GDM1 (cell line): ENCODE data around the gene IKZF1.
"Not testable (repeated sequence)": the region's sequence is repeated elsewhere in the genome, so short reads cannot be mapped to it uniquely, and the experiment has no call there.

Experiments
- DNase-seq: peaks from one replicate; lab custom pipeline; 2025; lab: John Stamatoyannopoulos, UW

IKZF1 gene

DNA sequence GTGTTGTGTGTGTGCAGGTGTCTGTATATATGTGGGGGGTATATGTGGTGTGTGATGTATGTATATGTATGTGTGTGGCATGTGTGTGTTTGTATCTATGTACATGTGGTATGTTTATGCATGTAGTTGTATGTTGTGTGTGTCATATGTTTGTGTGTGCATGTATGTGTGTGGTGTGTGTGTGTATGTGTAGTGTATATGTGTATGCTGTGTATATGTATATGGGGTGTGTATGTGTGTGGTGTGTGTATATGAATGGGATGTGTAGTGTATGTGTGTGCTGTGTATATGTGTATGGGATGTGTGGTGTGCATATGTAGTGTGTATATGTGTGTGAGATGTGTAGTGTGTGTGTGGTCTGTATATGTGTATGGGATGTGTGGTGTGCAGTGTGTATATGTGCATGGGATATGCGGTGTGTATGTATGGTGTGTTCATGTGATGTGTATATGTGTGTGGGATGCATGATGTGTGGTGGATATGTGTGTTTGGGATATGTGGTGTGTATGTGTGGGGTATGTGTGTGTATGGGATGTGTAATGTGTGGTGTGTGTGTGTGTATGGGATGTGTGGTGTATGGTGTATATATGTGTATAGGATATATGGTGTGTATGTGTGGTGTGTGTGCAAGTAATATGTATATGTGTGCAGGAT is 30.0 kb downstream of the IKZF1 start:
- DNase-seq: no peak

- DNase-seq: no peak
Observed at GRCh38 chr7:50335230-50335794, 30.8 kb downstream of the IKZF1 start.

- DNase-seq: no peak
Observed at GRCh38 chr7:50335795-50336754, 31.6 kb downstream of the IKZF1 start.

DNA sequence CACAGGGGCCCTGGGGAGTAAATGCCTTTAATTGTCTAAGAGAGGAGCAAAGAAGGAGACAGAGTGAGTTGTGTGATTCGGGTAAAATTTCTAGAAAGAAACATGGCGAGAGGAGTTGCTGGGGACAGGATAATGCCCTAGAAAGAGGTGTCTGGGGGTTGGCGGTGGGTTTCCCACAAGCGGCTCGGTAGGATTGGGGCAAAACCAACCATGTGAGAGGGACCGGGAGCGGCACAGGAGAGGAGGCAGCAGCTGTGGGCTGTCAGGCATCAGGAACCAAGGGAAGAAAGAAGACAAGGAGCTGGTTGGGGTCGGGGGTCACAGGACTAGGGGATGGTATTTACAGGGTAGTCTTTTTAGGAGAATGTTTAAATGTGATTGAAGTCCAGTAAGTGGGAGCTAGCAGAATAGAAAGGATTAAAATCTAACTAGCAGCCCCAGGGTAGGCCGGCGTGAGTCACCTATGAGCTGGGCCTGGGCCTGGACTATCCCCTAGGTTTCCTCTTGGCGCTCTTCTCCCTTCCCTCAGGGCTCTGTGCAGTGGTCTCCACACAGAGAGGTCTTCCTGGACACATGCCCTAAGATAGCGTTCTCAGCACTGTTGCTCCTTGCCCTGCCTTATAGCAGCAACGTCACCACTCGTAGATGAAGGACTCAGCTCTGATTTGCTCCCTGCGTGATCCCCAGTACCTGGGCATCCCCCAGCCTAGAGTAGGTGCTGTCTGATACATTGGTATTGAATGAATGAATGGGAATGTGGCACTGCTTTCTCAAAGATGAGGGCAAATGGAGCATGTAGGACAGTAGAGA is 32.6 kb downstream of the IKZF1 start:
- DNase-seq: no peak

GRCh38 chr7:50339472-50339871 is 35.0 kb downstream of the IKZF1 start:
- DNase-seq: not testable (repeated sequence)

- DNase-seq: no peak
Observed at GRCh38 chr7:50339990-50340500, 35.5 kb downstream of the IKZF1 start.

- no peak for DNase-seq
Observed at GRCh38 chr7:50341724-50342123, 37.2 kb downstream of the IKZF1 start.

- no peak for DNase-seq
Observed at GRCh38 chr7:50342616-50343114, 38.1 kb downstream of the IKZF1 start.

DNA sequence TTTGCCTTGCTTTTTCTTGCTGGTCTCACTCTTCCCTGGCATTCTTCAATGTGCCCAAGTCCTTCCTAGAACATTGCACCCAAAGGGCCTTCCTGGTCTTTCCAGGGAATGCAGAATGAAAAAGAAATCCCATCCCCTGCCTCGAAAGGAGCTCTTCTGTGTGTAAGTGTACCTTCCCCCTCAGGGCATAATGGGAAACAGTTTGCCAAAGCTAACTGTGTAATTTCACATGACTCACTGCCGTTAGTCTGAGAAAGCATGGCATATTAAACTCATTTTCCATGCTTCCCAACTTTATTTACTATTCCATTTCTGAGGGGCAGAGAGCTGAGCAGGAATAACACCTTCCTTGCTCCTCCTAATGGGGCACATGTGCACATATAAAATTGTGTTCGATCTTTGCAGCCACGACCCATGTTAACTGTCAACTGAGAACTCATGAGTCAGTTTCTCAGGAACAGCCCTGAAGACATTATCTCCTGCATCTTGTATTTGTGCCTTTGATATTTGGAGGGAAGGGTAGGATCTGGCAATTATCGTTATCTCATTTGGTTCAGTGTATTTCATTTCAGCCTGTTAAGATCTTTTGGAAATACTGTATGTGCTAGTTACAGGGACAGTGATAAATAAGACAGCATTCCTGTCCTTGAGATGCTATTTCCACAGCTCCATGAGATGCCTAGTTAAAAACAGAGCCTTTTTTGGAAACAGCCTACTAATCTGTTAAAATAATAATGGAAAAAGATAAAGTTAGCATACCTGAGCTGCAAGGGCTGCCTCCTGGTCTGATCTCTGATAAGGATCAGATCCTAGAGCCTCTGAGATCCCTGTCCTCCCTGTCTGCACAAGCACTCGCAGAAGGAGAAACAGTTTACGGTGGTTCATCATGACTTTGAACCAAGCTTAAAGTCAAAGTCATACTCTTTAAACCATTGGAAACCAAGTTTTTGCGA is 42.3 kb downstream of the IKZF1 start:
- no peak for DNase-seq

GRCh38 chr7:50347693-50348092 is 43.2 kb downstream of the IKZF1 start:
- DNase-seq: no peak

DNA sequence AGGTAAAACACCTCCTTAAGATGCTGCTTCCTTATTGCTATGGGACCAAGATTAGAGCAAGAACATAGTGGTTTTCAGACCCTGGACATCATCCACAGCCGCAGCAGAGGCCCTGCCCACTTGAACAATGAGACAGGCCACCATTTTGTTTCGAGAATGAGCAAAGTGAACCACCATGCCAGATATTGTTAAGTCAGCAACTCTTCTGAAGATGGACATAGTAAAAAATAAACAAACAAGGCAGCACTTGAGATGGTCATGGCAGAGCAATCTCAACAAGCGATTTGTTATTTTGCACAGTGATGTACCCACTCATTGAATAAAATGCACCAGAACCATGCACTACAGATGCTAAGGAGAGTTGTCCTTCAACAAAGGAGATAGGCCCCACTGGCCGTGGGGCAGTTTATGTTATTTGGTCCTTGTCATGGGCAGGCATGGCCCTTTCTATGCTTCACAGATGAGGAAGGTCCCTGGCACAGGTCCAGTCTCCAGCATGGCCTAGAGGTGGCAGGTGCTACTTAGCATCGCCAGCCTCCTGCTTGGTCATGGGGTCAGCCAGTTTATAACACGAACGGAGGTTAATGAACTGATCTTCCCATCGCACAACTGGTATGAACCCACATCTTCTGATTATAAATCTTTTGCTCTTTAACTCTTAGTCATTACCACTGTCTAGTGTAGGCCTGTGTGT is 44.1 kb downstream of the IKZF1 start:
- DNase-seq: no peak

DNA sequence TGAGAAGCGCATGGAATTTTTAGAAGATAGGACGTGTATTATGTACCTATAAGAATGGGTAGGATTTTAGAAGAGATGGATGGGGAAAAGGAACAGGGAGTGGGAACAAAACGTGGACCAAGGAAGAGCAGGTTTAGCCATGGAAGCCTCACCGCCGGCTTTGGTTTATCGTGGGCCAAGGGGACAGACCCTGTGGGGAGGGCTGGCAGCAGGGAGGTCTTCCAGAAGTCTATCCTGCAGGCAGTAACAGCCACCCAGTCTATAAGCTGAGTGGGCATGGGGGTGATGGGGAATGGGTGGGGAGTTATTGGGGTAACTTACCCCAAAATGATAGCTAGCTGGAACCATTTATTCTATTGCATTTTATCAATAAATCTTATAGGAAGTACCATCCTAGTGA is 44.9 kb downstream of the IKZF1 start:
- DNase-seq: no peak

DNA sequence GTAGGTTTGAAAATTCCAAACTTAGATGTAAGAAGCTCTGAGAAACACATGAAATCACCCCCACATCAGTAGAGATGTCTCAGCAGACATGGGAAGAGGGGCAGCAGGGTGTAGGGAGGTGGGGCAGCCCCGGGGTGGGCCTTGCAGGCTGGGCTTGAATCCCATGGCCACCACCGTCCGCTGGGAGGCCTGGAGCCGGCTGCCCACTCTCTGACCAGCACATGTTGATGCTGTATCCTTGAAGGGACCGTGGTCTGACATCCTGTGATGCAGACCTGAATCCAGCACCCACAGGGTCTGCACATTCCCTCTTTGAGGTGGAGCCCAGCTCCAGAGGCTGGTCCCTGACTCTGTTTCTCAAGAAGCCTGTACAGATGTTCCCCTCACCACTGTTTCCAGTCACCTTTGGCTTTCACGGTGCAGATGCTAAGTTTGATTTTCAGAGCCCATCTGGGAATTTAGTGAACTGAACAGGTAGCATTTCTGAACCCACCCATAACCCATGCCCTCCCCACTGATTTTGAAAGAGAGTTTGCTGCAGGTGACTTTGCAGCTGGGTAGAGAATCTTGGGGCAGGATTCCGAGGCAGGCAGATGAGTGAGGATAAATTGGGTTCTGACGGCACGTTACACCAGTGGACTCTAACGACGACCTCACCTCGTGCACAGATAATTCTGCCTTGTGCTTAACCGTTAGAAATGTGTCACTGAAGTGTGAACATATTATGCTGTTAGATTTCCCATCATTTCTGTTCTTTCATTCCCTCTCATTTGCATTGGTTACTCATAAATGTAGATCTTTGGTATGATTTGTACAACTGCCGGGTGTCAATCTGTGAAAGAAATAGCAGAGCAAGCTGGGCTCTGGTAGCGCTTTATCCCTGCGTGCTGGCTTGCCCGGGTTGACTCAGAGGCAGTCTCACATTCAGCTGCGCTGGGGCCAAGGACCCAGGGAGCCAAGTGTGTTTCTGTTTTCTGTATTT is 45.7 kb downstream of the IKZF1 start:
- no peak for DNase-seq

DNA sequence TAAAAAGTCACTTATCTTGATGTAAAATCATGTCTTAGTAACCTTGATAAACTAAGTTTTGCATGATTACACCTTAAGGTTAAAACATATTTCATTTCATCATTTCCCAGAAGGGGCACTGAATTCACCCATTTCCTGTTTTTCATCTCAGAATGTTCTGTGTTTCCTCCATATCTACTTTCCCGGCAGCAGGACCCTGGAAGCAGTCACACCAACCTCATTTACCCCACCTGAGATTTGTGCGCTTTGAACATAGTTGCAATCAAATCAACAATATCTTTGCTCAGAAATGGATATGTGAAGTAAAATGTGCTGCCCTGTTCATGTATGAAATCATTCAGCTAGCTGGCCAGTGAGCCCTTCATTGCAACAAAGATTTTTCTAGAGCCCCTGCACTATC is 46.8 kb downstream of the IKZF1 start:
- no peak for DNase-seq

- no peak for DNase-seq
Observed at GRCh38 chr7:50352282-50352681, 47.8 kb downstream of the IKZF1 start.

GRCh38 chr7:50352751-50353150 is 48.2 kb downstream of the IKZF1 start:
- no peak for DNase-seq

- no peak for DNase-seq
Observed at GRCh38 chr7:50353201-50353600, 48.7 kb downstream of the IKZF1 start.

- no peak for DNase-seq
Observed at GRCh38 chr7:50353894-50354595, 49.5 kb downstream of the IKZF1 start.
